HG02642 (cell line): ENCODE data around the gene GLIS1.

ENCODE experiments used
- ATAC-seq: cut with Tn5 transposase; IDR thresholded peaks from one replicate; pipeline ENCODE4 v1.9.1; 2021; ENCODE audit warnings: mild to moderate bottlenecking; ENCODE audit not compliant: unreplicated experiment, poor library complexity

GLIS1 gene

GRCh38 chr1:53484705-53485477 lies 254.1 kb downstream of the GLIS1 start:
- ATAC-seq: no peak

GRCh38 chr1:53483656-53484055 lies 255.3 kb downstream of the GLIS1 start:
- ATAC-seq: no peak

DNA sequence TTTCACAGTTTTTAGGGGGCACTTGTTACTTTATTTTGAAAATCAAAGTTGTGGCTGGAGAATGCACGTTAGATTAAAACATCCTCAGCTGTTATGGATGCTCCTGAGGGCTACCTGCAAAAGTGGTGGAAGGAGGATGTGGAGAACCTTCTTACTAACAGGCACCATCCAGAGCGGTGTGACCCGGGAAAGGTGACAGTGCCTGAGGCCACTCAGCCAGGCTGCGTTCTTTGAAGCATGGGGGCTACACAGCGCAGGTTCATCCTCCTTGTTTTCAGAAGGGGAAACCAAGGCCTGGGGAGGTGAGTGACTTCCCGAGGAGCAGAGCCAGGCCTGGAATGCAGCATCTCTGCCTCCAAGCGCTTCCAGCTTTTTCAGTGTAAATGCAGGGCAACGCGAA lies 255.8 kb downstream of the GLIS1 start:
- ATAC-seq: no peak

- no peak for ATAC-seq
Observed at GRCh38 chr1:53482441-53483153, 256.4 kb downstream of the GLIS1 start.

DNA sequence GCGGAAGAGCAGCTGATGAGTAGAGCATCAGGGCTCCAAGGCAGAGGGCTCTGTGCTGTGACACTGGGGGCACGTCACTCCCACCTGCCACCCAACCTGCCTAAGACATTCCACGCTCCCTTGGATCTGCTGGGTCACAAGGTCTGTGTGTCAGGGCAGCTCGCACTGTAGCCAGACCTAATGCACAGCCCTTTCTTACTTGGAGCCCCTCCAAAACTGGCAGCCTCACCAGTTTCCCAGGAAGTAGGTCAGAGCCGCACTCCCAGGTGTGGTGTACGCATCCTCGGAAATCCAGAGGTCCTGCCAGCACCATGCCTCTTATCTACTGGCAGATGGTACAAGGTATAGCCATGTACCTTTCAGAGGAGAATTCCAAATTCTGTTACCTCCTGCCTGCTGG lies 257.5 kb downstream of the GLIS1 start:
- ATAC-seq: no peak

GRCh38 chr1:53480678-53481077 lies 258.3 kb downstream of the GLIS1 start:
- ATAC-seq: no peak

DNA sequence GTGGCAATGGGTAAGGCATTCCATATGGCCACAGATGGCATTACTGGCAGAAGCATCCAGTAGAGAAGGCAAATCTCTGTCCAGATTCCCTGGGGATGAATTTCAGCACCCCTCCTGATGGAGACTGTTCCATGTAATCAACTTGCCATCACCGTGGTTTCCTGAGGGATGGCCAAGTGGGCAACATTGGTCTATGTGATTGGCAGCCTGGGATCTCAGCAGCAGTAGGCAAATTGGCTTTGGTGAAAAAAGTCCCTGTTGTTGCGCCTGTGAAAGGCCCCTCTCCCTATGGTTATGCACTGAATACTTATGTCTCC lies 260.5 kb downstream of the GLIS1 start:
- ATAC-seq: no peak

DNA sequence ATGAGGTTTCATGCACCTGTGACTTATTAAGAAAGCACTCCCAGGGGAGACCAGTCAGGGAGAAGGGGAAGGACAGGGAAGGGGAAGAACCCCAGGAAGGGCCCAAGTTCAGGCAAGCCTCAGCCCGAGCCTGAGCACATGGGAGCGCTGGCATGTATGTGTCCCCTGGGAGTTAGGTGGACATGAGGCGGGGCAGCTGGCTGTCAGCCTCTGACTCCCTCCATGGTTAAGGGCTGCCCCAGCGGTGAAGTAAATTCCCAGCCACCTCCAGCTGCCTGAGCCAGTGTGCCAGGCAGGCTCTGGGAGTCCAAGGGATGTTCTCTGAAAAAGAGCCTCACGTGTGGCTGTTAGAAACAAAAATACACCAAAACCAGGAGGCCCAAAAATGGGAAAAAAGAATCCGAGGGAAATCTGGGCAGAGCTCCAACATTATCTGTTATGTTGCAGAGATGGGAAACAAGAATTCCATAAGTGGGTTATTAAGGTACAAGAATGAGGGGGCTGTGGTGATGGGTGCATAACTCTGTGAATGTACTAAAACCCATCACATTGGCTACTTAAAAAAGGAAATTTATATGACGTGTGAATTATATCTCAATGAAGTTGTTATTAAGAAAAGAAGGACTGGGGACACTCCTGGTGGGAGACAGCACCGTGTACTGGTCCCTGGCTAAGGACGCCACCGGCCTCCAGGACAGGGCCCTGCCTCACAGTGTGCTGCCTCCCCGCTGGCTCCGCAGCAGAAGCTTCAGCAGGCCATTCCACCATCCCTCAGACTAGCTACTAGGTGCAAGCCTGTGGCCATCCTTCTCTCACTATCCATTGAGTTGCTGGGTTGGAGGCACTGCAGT lies 261.1 kb downstream of the GLIS1 start:
- ATAC-seq: no peak

DNA sequence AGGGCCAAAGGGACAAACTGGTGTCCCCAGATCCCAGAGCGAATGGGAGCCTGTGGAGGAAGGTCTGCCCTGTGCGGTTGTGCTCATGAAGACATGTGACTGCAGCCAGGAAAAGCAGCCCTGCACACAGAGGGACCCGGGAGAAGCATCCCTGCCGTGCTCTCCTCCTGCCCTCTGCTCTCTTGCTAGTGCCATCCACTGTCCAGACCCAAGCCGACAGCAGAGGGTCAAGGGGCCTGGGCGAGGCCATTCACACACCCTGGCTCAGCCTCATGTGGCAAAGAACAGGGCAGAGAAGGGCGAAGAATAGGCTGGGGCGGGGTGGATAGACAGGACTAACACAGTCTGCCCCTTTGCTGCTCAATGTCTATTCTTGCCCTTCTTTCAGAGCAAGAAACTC lies 262.4 kb downstream of the GLIS1 start:
- ATAC-seq: no peak

DNA sequence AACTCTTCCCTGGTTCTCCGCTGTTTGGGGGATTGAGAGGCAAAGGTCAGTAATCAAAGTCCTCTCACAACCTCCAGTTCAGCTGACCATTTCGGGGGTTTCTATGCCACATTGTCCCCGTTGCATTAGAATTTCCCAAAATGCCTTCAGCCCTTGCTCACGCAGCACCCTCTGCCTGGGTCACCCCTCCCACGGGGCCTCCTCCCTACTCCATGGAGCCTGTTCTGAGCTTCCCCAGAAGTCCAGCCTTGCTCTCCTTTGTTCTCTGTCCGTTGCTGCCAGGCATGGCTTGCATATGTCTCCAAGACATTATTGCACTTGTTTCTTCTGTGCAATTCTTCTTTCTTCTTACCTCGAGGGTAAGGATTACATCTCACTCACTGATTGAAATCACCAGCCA lies 263.3 kb downstream of the GLIS1 start:
- ATAC-seq: no peak

DNA sequence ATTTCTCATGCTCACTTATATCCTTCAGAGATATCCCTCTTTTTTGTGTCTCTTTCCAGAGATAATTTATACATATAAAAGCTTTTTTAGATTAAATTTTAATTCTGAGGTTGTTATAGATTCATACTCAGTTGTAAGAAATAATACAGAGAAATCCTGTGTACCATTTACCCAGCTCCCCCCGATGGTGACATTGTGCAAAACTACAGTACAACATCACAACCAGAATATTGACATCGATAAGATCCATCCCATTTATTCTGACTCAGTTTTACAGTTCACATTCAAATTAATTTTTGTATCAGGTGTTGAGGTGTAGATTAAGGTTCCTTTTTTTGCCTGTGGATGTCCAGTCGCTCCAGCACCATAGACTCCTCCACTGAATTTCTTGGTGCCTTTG lies 265.5 kb downstream of the GLIS1 start:
- ATAC-seq: no peak

DNA sequence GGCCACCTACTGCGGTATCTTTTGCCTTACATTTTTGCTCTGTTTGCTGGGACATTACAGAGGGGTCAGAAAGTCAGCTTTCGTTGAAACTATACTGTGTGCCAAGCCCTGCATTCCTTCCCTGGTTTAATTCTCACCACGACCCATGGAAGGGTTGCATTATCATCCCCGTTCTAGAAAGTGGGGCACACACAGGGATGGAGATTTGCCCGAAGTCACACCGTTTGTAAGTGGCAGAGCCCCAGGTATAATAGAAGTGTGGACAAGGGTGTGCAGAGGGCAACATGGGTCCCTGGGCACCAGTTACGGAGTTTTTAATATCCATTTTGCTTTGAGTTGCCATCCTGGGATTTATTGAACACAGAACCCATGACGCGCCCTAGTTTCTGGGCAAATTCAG lies 268.0 kb downstream of the GLIS1 start:
- ATAC-seq: no peak

DNA sequence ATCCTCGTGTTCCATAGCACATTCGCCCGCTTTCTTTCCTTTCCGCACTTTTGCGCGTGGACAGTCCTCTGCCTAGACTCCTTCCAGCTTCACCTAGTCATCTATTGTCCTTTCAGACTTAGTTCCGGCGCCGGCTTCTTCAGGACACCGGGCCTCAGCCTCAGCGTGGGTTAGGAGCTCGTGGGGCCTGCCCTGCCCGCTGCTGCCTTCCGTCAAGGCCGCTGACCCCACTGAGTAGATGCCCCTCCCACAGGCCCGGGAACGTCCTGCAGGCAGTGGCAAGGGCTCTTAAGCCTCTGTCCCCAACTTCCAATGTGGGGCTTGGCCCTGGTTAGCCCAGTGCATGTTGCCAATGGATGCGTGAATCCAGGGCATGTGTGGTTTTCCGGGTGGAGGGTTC lies 268.4 kb downstream of the GLIS1 start:
- no peak for ATAC-seq

- no peak for ATAC-seq
Observed at GRCh38 chr1:53470155-53470554, 268.8 kb downstream of the GLIS1 start.

DNA sequence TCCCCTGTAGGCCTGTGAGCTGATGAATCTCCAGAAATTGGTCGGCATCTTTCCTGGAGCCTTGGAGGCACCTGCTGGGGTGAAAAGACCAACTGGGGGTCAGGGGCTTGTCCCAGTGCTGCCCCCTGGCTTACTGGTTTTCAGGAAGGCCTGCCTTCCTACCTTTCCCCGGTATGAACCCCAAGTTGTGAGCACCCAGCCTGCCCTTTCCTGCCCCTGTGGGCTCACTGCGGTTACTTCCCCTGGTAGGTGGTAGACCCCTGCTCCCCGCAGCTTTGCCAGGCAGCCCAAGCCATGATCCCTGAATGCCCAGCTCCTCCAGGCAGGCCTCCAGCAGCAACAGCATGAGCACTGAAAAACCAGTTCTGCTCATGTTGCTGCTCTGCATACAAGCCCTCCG lies 269.6 kb downstream of the GLIS1 start:
- no peak for ATAC-seq

- no peak for ATAC-seq
Observed at GRCh38 chr1:53468374-53468773, 270.6 kb downstream of the GLIS1 start.

DNA sequence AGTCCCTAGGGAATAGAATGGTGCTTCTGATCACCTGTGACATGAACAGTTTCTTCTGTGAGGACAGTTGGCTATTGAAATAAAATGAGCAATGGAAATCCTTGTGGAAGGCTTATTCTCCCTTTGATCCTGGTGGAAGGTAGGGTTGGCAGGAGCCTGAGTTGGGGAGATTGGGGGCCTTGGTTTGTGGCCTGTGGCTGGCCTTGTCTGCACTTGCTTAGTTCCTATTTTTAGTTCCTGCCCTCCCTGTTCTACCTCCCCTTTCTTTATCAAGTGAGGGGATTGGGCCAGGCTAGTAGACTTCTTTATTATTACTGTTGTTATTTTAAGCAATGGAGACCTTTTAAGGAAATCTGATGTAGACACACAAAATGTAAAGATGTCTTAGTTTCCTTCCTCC lies 271.6 kb downstream of the GLIS1 start:
- ATAC-seq: no peak

- no peak for ATAC-seq
Observed at GRCh38 chr1:53465023-53465957, 273.7 kb downstream of the GLIS1 start.

DNA sequence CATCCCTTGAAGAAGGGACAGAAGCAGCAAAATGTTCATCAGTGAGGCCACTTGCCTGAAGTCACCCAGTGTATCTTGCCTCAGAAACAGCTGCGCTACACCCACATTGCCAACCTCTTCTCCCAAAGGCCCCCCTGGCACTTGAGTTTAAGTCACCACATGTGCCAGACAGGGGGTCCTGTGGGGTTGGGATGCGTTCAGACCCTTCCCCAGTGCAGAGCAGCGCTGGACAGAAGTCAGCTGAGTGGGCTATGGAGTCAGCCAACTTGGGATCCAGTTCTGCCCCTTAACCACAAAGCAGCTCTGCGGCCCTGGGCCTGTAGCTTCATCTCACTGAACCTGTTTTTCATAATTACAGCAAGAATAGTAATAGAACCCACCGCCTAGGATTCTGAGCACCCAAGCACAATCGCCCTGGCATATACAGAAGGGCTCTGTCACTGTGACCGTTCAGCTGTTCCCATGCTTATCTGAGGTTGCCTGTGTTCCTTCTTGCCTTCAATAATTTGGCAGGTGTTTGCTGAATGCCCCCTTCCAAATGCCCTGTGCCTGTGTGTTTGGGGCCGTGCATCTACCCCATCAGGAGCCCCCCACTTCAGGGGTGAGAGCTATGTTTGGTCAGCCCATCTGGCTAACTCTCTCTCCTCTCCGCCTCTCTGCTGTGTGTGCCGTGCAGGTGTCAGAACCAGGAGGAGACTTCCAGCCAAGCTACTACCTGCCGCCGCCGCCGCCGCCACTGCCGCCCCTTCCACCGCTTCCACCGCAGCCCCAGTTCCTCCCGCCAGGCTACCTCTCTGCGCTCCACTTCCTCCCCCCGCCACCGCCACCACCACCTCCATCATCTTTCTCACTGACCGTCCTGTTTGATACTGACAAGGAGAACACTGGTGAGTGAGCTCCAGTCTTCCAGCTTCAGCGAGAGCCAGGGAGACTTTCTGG lies 274.7 kb downstream of the GLIS1 start:
- ATAC-seq: no peak
